Neuronal stem cell (in vitro differentiated cells): ENCODE measurements around the gene MAP3K7CL.

Experiments used
- DNase-seq: peaks from one replicate; pipeline ENCODE4 v3.0.0-alpha.2; 2013; ENCODE audit warnings: low spot score
- H2AFZ ChIP-seq: one replicate; pipeline ENCODE4 v1.6.1; 2013; ENCODE audit warnings: mild to moderate bottlenecking, low read length, inconsistent platforms
- H2AK5ac ChIP-seq: 2 replicates; pipeline ENCODE4 v1.6.1; 2013; ENCODE audit warnings: low read depth, mild to moderate bottlenecking, inconsistent platforms, low read length, moderate library complexity, mixed read lengths
- H2BK120ac ChIP-seq: 2 replicates; pipeline ENCODE4 v1.6.1; 2013; ENCODE audit warnings: low read depth, mild to moderate bottlenecking, inconsistent platforms, low read length, moderate library complexity, mixed read lengths
- H2BK12ac ChIP-seq: one replicate; pipeline ENCODE4 v1.6.1; 2013; ENCODE audit warnings: low read length, inconsistent platforms
- H2BK15ac ChIP-seq: 2 replicates; pipeline ENCODE4 v1.6.1; 2013; ENCODE audit warnings: mild to moderate bottlenecking, low read length, inconsistent platforms, mixed read lengths
- H2BK5ac ChIP-seq: one replicate; pipeline ENCODE4 v1.6.1; 2013; ENCODE audit warnings: inconsistent platforms, mild to moderate bottlenecking, low read length, moderate library complexity
- H3K14ac ChIP-seq: one replicate; pipeline ENCODE4 v1.6.1; 2013; ENCODE audit warnings: low read length, inconsistent platforms
- H3K18ac ChIP-seq: 2 replicates; pipeline ENCODE4 v1.6.1; 2013; ENCODE audit warnings: low read length, inconsistent platforms
- H3K23ac ChIP-seq: 2 replicates; pipeline ENCODE4 v1.6.1; 2013; ENCODE audit warnings: low read depth, mild to moderate bottlenecking, mixed read lengths, low read length, inconsistent platforms; ENCODE audit not compliant: poor library complexity
- H3K27ac ChIP-seq: replicated peaks from 3 replicates; pipeline ENCODE4 v1.5.1; 2013; ENCODE audit warnings: low read length, inconsistent platforms
- H3K27me3 ChIP-seq, 3 experiments: 2 replicates each; pipeline ENCODE4 v1.6.1; 2013; ENCODE audit warnings: low read length in 3 of 3, mild to moderate bottlenecking in 2 of 3, inconsistent platforms in 1 of 3, low read depth in 1 of 3, mixed read lengths in 1 of 3, moderate library complexity in 1 of 3; ENCODE audit not compliant: control insufficient read depth in 3 of 3, insufficient read depth in 3 of 3
- H3K36me3 ChIP-seq, 2 donors: replicated peaks in 1 of 2; 2 replicates each; pipeline ENCODE4 v1.6.1; 2013; ENCODE audit warnings: low read length in 2 of 2; ENCODE audit not compliant: control insufficient read depth in 2 of 2, insufficient read depth in 2 of 2
- H3K4ac ChIP-seq: 2 replicates; pipeline ENCODE4 v1.6.1; 2013; ENCODE audit warnings: inconsistent platforms, mild to moderate bottlenecking, low read length, moderate library complexity
- H3K4me1 ChIP-seq, 2 donors: 1 replicate in 1 of 2; 2 replicates in 1 of 2; pipeline ENCODE4 v1.6.1; 2013; ENCODE audit warnings: low read length in 2 of 2, low read depth in 1 of 2; ENCODE audit not compliant: control insufficient read depth in 2 of 2, insufficient read depth in 1 of 2
- H3K4me2 ChIP-seq: one replicate; pipeline ENCODE4 v1.6.1; 2013; ENCODE audit warnings: mild to moderate bottlenecking, low read length, inconsistent platforms; ENCODE audit not compliant: insufficient read depth, poor library complexity, severe bottlenecking
- H3K4me3 ChIP-seq, 2 donors: 2 replicates each; pipeline ENCODE4 v1.5.1; 2013; ENCODE audit warnings: low read length in 2 of 2, mild to moderate bottlenecking in 2 of 2, inconsistent platforms in 1 of 2, moderate library complexity in 1 of 2
- H3K79me1 ChIP-seq: one replicate; pipeline ENCODE4 v1.6.1; 2013; ENCODE audit warnings: low read depth, mild to moderate bottlenecking, inconsistent platforms, low read length, moderate library complexity
- H3K9ac ChIP-seq: one replicate; pipeline ENCODE4 v1.6.1; 2013; ENCODE audit warnings: mild to moderate bottlenecking, low read depth, low read length, inconsistent platforms; ENCODE audit not compliant: poor library complexity
- H3K9me3 ChIP-seq, 2 donors: replicated peaks in 1 of 2; 2 replicates each; pipeline versions ENCODE3 to v1.6.1; 2013; ENCODE audit warnings: low read length in 2 of 2, mild to moderate bottlenecking in 2 of 2, inconsistent platforms in 1 of 2, low read depth in 1 of 2, mixed read lengths in 1 of 2, moderate library complexity in 1 of 2; ENCODE audit not compliant: control insufficient read depth in 2 of 2, insufficient read depth in 1 of 2
- H4K8ac ChIP-seq: one replicate; pipeline ENCODE4 v1.6.1; 2013; ENCODE audit warnings: low read depth, mild to moderate bottlenecking, inconsistent platforms, low read length, moderate library complexity
- H4K91ac ChIP-seq: one replicate; pipeline ENCODE4 v1.6.1; 2013; ENCODE audit warnings: low read length, low read depth, mild to moderate bottlenecking, inconsistent platforms; ENCODE audit not compliant: poor library complexity
- WGBS, 2 donors: extraction: QIAGEN DNeasy Blood & Tissue Kit; methylation state at CpG; one replicate each; pipeline ENCODE4 v1.1.7; 2013; ENCODE audit warnings: missing lambda C conversion rate in 2 of 2, mixed read lengths in 1 of 2; ENCODE audit not compliant: insufficient read length in 2 of 2, insufficient replicate concordance in 1 of 2; ENCODE audit errors: extremely low coverage in 2 of 2; 5-methylcytosine and 5-hydroxymethylcytosine counted together

MAP3K7CL gene

DNA sequence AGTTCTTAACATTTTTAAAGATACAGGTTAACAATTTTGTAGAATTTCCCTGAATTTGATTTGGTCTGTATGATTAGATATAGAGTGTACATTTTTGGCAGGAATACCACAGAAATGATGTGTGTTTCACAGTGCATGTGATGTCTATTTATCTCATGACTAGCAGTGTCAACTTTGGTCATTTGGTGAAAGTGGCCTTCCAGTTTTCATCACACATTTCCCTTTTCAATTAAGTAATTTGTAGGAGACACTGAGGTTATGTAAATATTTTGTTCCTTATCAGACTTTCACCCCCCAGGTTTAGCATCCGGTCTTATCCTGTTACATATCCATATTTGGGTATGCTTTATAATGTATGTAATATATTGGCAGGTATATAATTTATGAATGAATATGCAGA, 41.8 kb downstream of the MAP3K7CL start:
- H2BK5ac ChIP-seq = no peak overlapping the region
- WGBS, 2 donors = no CpG with 5 or more reads among the region's 1 CpG

DNA sequence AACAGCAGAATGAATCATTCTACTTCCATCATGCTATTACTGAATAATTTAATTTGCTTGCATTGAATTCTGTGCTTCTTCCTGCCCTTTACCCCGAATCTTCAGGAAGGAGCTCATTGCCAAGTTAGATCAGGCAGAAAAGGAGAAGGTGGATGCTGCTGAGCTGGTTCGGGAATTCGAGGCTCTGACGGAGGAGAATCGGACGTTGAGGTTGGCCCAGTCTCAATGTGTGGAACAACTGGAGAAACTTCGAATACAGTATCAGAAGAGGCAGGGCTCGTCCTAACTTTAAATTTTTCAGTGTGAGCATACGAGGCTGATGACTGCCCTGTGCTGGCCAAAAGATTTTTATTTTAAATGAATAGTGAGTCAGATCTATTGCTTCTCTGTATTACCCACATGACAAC, 44.2 kb downstream of the MAP3K7CL start:
- no CpG with 5 or more reads among the region's 9 CpGs for WGBS, 2 donors
- Histone ChIP-seq H3K14ac (no peak overlapping the region), H3K9ac (no peak overlapping the region), H2BK12ac (no peak overlapping the region), H2AK5ac (no peak overlapping the region), H2BK15ac (no peak overlapping the region), H3K23ac (no peak overlapping the region), H3K27me3 (no peaks in the 10 kb centered on the region), H3K9me3 (no peaks in the 10 kb centered on the region), H4K8ac (no peak overlapping the region), H4K91ac (no peak overlapping the region), H3K27ac (no peak overlapping the region), H2BK120ac (no peak overlapping the region), H3K36me3 (no peaks in the 10 kb centered on the region), H3K4me2 (no peak overlapping the region), H3K18ac (no peak overlapping the region), H3K4me1 (no peaks in the 10 kb centered on the region), H2AFZ (no peak overlapping the region), H2BK5ac (no peak overlapping the region), H3K4ac (no peak overlapping the region), H3K4me3 (no peak overlapping the region), H3K79me1 (no peaks in the 10 kb centered on the region)
- no peak for DNase-seq

More for the DNA sequence above, 41.8 kb downstream of the MAP3K7CL start:
- Histone ChIP-seq H2BK15ac (no peak overlapping the region), H2BK120ac (no peak overlapping the region), H2AK5ac (no peak overlapping the region), H3K18ac (no peak overlapping the region), H3K36me3 (no peaks in the 10 kb centered on the region), H3K9ac (no peak overlapping the region), H3K27me3 (no peaks in the 10 kb centered on the region), H3K23ac (no peak overlapping the region), H2BK12ac (no peak overlapping the region), H3K79me1 (no peaks in the 10 kb centered on the region), H3K4me3 (no peak overlapping the region), H3K27ac (no peak overlapping the region), H3K9me3 (no peaks in the 10 kb centered on the region), H3K4me1 (no peaks in the 10 kb centered on the region), H4K8ac (no peak overlapping the region), H3K14ac (no peak overlapping the region), H2AFZ (no peak overlapping the region), H3K4me2 (no peak overlapping the region), H4K91ac (no peak overlapping the region), H3K4ac (no peak overlapping the region)
- DNase-seq = no peak

GRCh38 chr21:29175408-29176134, 45.1 kb downstream of the MAP3K7CL start:
- H3K79me1 ChIP-seq = no peaks in the 10 kb centered on the region

DNA sequence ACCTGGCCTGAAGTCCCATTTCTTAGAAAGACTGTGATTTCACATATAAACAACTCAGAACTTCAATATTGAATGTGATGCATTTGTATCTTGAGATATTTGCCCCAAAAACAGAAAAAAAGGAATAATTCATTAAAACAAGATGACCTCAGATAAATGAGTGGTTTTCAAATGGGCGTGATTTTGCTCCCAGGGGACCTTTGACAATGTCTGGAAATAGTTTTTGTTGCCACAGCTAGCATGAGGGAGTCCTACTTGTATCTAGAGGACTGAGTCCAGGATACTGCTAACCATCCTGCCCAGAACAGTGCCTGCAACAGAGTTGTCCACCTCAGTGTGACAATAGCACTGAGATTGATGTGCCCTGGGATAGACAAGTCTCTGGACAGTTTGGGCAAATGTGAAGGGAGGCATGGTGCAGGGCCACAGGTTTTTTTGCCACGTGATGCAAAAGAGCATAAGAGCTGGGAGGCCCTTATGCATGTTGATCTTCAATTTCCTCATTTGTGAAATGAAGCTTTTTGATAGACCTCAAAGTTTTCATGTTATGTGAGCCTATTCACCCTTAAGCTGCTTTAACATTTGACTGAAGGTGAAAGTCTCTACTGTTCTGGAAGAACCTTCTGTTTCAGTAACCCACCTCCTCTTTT, 46.2 kb downstream of the MAP3K7CL start:
- Histone ChIP-seq H3K9ac (no peak overlapping the region), H2BK15ac (no peak overlapping the region), H3K18ac (no peak overlapping the region), H4K91ac (no peak overlapping the region), H3K27ac (no peak overlapping the region), H4K8ac (no peak overlapping the region), H2BK5ac (no peak overlapping the region), H2BK120ac (no peak overlapping the region), H3K4me3 (no peak overlapping the region), H2BK12ac (no peak overlapping the region), H3K4me1 (no peaks in the 10 kb centered on the region), H2AFZ (no peak overlapping the region), H3K9me3 (no peaks in the 10 kb centered on the region), H3K36me3 (no peaks in the 10 kb centered on the region), H2AK5ac (no peak overlapping the region), H3K23ac (no peak overlapping the region), H3K27me3 (no peaks in the 10 kb centered on the region), H3K4ac (no peak overlapping the region), H3K14ac (no peak overlapping the region), H3K79me1 (no peaks in the 10 kb centered on the region), H3K4me2 (no peak overlapping the region)
- no peak for DNase-seq
- WGBS, 2 donors = no CpG with 5 or more reads among the region's 2 CpGs

More at GRCh38 chr21:29175408-29176134, 45.1 kb downstream of the MAP3K7CL start:
- H4K8ac ChIP-seq = no peak overlapping the region
- H2AFZ ChIP-seq = no peak overlapping the region
- no peaks in the 10 kb centered on the region for H3K9me3 ChIP-seq
- no CpG with 5 or more reads among the region's 3 CpGs for WGBS, 2 donors
- H2BK15ac ChIP-seq = no peak overlapping the region
- no peak overlapping the region for H3K14ac ChIP-seq
- H2BK5ac ChIP-seq = no peak overlapping the region
- no peak overlapping the region for H2BK120ac ChIP-seq
- no peak for DNase-seq
- no peak overlapping the region for H3K9ac ChIP-seq
- H3K4me3 ChIP-seq = no peak overlapping the region
- no peak overlapping the region for H3K27ac ChIP-seq
- no peak overlapping the region for H4K91ac ChIP-seq
- H3K36me3 ChIP-seq = no peaks in the 10 kb centered on the region
- H3K27me3 ChIP-seq = no peaks in the 10 kb centered on the region
- no peak overlapping the region for H3K4ac ChIP-seq
- no peak overlapping the region for H3K4me2 ChIP-seq
- H2BK12ac ChIP-seq = no peak overlapping the region
- no peak overlapping the region for H2AK5ac ChIP-seq
- no peak overlapping the region for H3K23ac ChIP-seq
- no peak overlapping the region for H3K18ac ChIP-seq
- H3K4me1 ChIP-seq = no peaks in the 10 kb centered on the region
